Subcutaneous adipose tissue (tissue), 4 donors: ENCODE measurements around the gene ARHGEF4. TPM values are rescaled to one million over a fixed set of nuclear protein-coding genes. Genes with fewer than 3 reads are reported as not detected.

Source experiments
- total RNA-seq, 4 donors: library from RNA; depleted of rRNA; stranded (reverse); fragments of >200 nt; gene quantifications; one replicate each; pipeline ENCODE4 v1.1.0, GENCODE V29; 2016
- TF ChIP-seq, protein P1 (sequence below): fragments of 450-650 bp; IDR thresholded peaks from one replicate; pipeline ENCODE4 v1.5.1; 2016; ENCODE audit warnings: low read depth, mild to moderate bottlenecking, control low read depth, antibody characterized with exemption, moderate library complexity

The ARHGEF4 gene
- total RNA-seq, 4 donors from 2014 or later, result 4.8 to 17.9 (median 9.8) TPM

DNA sequence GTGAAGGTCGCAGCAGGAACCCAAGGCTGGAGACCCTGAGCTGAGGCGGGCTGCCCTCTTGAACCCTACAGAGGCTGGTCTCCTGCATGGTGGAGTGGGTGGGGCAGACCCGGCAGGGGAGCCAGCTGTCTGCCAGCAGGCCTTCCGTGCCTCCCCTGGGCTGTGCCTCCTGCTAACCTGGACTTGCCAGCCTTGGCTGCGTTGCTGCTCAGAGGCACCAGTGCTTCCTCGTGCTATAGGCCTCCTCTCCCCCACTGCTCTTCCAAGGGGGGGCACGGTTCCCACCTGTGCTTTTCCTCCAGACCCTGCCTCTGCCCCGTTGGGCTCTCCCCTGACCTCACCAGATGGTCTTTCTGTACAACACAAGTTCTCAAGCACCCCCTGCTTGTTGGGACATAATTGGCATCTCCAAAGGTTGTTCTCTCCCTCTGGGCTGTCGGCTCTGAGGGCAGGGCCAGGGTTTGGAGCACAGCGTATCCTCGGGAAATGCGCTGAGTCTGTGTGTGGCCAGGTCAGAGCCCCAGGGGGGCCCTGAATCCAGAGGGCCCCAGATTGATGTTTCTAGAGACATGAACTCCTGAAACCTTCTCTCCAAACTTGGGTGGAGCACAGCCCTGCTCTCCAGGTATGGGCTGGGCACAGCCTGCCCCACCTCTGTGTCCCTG is 6.7 kb downstream of the ARHGEF4 start:
- TF ChIP-seq, protein P1, sequence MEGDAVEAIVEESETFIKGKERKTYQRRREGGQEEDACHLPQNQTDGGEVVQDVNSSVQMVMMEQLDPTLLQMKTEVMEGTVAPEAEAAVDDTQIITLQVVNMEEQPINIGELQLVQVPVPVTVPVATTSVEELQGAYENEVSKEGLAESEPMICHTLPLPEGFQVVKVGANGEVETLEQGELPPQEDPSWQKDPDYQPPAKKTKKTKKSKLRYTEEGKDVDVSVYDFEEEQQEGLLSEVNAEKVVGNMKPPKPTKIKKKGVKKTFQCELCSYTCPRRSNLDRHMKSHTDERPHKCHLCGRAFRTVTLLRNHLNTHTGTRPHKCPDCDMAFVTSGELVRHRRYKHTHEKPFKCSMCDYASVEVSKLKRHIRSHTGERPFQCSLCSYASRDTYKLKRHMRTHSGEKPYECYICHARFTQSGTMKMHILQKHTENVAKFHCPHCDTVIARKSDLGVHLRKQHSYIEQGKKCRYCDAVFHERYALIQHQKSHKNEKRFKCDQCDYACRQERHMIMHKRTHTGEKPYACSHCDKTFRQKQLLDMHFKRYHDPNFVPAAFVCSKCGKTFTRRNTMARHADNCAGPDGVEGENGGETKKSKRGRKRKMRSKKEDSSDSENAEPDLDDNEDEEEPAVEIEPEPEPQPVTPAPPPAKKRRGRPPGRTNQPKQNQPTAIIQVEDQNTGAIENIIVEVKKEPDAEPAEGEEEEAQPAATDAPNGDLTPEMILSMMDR, result no peak

DNA sequence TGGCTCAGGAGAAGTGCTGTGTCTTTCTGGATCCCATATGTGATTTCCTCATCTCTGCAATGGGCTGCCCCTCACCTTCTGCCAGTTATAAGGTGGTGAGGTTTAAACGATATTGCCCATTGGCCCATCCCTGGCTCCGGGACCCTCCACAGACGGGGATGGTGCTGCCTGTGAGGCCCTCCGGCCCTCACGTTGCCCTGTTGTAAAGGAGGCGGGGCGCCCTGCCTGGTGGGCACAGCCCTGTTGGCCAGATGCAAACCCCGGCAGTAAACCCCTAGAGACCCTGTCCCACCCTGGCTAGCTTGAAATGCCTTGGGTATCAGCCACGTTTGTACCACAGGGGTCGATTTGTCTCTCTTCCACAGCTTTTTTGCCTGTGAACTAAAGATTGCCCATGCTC is 7.4 kb downstream of the ARHGEF4 start:
- TF ChIP-seq, protein P1, result no peak

DNA sequence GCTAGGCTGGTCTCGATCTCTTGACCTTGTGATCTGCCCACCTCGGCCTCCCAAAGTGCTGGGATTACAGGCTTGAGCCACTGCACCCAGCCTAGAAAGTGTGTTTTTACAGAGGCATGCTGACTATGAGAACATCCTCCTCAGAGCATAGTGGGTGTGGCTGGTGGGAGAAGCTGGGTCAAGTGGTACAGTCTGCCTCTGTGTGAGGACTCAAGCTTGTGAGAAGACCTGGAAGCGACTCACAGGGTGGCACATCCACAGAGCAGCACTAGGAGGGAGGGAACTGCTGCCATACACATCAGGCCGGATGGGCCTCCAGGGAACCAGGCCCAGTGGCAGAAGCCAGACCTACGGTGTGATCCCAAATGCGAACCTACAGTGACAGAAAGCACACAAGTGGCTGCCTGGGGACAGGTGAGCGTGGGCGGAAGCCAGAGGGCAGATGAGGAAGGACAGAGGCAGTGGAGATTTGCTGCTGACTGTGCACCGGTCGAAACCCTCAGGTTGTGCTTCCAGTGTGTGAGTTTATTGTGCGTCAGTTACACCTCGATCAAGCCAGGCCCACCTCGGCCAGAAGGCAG is 8.9 kb downstream of the ARHGEF4 start:
- TF ChIP-seq, protein P1, result no peak

DNA sequence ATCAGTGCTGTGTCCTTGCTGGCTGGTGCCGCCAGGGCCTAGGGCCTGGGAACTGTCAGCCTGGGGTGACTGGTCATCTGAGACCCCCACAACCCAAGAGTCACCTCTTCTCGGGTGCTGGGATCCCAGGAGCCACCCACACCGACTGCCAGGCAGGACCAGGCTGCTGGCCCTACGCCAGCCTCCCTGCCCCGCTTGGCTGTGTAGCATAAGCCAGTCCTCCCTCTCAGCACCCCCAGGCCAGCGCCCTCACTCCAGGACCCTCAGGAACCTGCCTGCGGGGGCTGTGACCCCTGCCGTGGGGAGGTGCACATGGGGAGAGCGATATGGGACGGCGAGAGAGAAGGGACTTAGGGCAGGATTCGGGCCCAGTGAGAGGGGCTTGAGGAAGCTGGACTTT is 9.5 kb downstream of the ARHGEF4 start:
- TF ChIP-seq, protein P1, result no peak

DNA sequence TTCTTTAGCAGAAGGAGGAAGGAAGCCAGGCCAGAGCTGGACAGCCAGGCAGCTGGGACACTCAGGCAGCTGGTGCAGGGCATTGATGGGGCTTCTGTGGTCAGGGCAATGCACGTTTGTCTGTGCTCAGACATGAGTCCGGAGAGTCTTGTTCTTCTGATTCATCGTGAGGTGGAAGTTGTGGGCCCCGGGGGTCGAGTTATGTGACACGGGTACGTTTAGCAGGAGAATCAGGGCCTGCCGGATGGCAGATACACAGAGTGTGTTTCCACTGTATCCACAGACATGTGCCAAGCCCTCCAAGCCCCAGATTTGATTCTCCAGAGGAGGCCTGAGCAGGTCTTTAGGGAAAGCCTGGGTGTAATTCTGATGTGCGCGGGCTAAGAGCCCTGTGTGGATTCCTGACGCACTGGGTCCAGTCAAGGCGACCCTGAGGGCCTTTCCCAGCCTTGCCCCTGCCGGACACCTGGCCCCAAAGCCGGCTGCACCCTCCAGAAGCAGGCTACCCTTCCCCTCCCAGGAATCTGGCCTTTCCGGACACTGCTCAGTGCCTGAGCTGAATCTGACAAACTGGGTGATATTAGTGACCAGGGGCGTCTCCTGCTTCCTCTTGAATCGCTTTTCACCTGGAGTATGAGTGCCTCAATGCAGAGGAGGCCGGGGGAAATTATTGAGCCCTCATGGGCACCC is 10.1 kb downstream of the ARHGEF4 start:
- TF ChIP-seq, protein P1, result no peak

DNA sequence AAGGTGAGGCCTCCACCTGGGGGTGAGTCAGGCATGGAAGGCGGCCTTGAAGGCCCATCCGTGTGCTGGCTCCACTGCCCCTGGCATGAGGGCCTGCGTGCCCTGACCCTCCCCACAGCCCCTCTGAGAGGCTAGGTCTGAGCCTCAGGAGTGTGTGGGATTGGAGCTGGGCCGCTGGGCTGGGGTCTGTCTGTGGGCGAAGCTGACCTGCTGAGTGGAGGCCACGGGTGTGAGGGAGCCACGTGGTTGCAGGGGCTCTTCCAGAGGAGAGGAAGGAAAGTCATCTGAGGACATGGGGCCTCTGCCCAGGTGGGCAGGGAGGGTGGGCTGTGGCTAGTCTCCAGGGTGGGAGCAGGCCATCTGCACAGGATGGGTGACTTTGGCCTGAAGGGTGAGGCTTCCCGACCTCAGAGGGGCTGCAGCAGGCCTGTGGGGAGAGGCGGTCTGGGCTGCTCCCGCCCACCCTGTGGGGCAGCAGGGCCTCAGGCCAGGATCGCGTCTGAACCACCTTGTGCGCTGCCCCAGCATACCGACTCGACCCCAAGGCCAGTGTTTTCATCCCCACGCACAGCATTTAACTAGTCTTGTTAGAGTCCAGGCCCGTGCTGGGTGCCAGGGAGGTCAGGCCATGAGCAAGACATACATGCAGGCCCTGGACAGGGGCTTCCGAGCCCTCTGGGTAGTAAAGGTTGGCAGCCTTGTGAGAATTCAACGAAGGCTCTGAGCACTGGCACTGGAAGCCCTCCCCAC is 11.2 kb downstream of the ARHGEF4 start:
- TF ChIP-seq, protein P1, result no peak
